Endothelial cell of umbilical vein (primary cell): ENCODE measurements around the gene NSD2.

Experiments
- EZH2 ChIP-seq: IDR thresholded peaks from 2 replicates; pipeline ENCODE4 v1.6.1; 2012; ENCODE audit warnings: borderline replicate concordance, low read depth, mild to moderate bottlenecking, moderate library complexity, low read length, inconsistent platforms; ENCODE audit not compliant: severe bottlenecking
- FOS ChIP-seq: IDR thresholded peaks from 2 replicates; pipeline ENCODE4 v1.6.1; 2011; ENCODE audit warnings: mild to moderate bottlenecking, low read length, moderate library complexity, borderline replicate concordance; ENCODE audit not compliant: insufficient read depth
- JUN ChIP-seq: IDR thresholded peaks from 2 replicates; pipeline ENCODE4 v1.6.1; 2011; ENCODE audit warnings: borderline replicate concordance, low read depth; ENCODE audit not compliant: insufficient read length, insufficient read depth
- MYC ChIP-seq: IDR thresholded peaks from one replicate; pipeline ENCODE4 v1.6.1; 2011; ENCODE audit warnings: mild to moderate bottlenecking, low read depth, low read length
- POLR2A ChIP-seq: IDR thresholded peaks from 2 replicates; pipeline ENCODE4 v1.6.1; 2012; ENCODE audit warnings: low read depth, mild to moderate bottlenecking, control low read depth, low read length
- POLR2AphosphoS5 ChIP-seq: IDR thresholded peaks from 2 replicates; pipeline ENCODE4 v1.6.1; 2012; ENCODE audit warnings: low read depth, mild to moderate bottlenecking, control low read depth, low read length, moderate library complexity; ENCODE audit not compliant: insufficient read depth
- TF ChIP-seq, protein P1 (sequence below), 2 donors: IDR thresholded peaks; 1 replicate in 1 of 2; 2 replicates in 1 of 2; pipeline ENCODE4 v1.5.1; 2011; ENCODE audit warnings: low read length in 2 of 2, mild to moderate bottlenecking in 2 of 2, moderate library complexity in 2 of 2, control low read depth in 1 of 2, inconsistent platforms in 1 of 2, low read depth in 1 of 2; ENCODE audit not compliant: insufficient read depth in 1 of 2; ENCODE audit errors: extremely low read depth in 1 of 2
- TF ChIP-seq, protein P2 (sequence below): IDR thresholded peaks from 2 replicates; pipeline ENCODE4 v1.6.1; 2011; ENCODE audit not compliant: insufficient read depth, insufficient read length

DNA sequence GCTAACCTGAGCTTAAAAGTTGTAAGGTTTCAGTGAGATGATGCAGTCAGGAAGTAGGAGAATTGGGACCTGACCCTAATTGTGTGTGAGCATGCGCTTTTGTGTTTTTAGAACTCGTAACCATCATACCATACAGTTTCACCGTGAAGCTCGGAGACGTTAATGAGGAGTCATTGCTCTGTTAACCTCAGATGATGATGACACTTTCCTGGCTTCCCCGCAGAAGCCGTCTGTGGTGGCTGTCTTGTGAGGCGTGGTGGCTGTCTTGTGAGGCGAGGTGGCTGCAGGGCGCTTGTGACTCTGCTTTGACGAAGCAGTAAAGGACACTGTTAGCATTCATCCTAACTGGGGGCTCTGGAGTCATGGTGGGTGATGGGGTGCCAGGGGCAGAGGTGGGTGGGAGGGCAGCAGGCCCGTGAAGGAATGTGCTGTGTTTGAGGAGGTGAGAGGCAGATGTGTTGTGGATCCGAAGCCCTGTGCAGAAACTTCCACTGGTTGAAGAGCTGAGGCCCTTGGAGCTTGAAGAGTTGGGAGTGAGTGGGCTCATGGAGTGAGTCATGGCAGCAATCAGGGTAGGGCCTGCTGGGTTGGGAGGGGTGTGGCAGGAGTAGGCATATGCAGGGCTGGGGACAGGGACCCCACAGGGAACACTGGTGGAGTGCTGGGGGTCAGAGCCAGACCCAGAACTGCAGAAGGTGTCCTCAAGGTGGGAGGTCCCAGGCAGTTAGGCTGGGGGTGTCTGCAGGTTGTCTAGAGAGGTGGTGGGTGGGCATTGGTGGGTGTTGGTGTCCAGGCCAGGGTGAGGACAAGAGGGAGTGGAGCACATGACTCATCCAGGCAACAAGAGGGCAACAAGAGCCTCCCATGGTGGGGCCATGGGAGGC lies 57.4 kb downstream of the NSD2 start:
- TF ChIP-seq, protein P1, sequence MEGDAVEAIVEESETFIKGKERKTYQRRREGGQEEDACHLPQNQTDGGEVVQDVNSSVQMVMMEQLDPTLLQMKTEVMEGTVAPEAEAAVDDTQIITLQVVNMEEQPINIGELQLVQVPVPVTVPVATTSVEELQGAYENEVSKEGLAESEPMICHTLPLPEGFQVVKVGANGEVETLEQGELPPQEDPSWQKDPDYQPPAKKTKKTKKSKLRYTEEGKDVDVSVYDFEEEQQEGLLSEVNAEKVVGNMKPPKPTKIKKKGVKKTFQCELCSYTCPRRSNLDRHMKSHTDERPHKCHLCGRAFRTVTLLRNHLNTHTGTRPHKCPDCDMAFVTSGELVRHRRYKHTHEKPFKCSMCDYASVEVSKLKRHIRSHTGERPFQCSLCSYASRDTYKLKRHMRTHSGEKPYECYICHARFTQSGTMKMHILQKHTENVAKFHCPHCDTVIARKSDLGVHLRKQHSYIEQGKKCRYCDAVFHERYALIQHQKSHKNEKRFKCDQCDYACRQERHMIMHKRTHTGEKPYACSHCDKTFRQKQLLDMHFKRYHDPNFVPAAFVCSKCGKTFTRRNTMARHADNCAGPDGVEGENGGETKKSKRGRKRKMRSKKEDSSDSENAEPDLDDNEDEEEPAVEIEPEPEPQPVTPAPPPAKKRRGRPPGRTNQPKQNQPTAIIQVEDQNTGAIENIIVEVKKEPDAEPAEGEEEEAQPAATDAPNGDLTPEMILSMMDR (IDR thresholded peaks at IDR 0.05; ENCODE audit: extremely low read depth in 1 of 2, insufficient read depth in 1 of 2, low read depth in 1 of 2, low read length in 2 of 2) = no peak
- TF ChIP-seq EZH2 (no peak), POLR2A (no peak), POLR2AphosphoS5 (no peak), JUN (no peak), MYC (no peak), FOS (no peak)
- TF ChIP-seq, protein P2, sequence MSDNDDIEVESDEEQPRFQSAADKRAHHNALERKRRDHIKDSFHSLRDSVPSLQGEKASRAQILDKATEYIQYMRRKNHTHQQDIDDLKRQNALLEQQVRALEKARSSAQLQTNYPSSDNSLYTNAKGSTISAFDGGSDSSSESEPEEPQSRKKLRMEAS = no peak
